K562 (cell line): ENCODE results near the gene BANP. TPM values are rescaled to one million over a fixed set of nuclear protein-coding genes. Genes with fewer than 3 reads are reported as not detected.

Experiments
- ATAC-seq: fragments of 200-7000 bp; cut with Tn5 transposase; 3 replicates; pipeline ENCODE4 v1.9.1; 2020; ENCODE audit warnings: moderate library complexity
- BruUV-seq: library from RNA; stranded (reverse); fragments of 400-500 nt; replicated peaks from 2 replicates; lab custom pipeline; 2021; lab: Mats Ljungman, UMichigan
- CTCF ChIA-PET: fragments of 300-600 bp; formaldehyde crosslinking; extraction: SDS; loops from one replicate; lab custom pipeline; 2021; ENCODE audit warnings: low intra/inter-chr PET ratio; lab: Yijun Ruan, JAX
- POLR2A ChIA-PET: fragments of 300-600, 350-650 bp; sonication (Branson Sonifier 250); formaldehyde crosslinking; extraction: SDS; loops from one replicate; lab custom pipeline; 2021; ENCODE audit warnings: antibody characterized with exemption, inconsistent platforms; lab: Yijun Ruan, JAX
- DNase-seq, 4 experiments: peaks; one replicate each; pipeline versions ENCODE4 v3.0.0 to v3.0.0-alpha.2; 2011 to 2018; ENCODE audit warnings: low spot score in 3 of 4, mixed read lengths in 3 of 4; ENCODE audit errors: extremely low read depth in 1 of 4
- FAIRE-seq: peaks from 2 replicates; lab custom pipeline; 2011; peaks lifted over from hg19 to GRCh38; lab: Jason Lieb, UNC
- H2AFZ ChIP-seq: 2 replicates; pipeline ENCODE4 v1.6.0; 2011; ENCODE audit warnings: low read depth, low read length, control low read depth, inconsistent platforms
- H3K27ac ChIP-seq: fragments of 200-600 bp; 3 replicates; pipeline ENCODE4 v1.8.0; 2011; ENCODE audit warnings: low read depth, mild to moderate bottlenecking, control low read depth, inconsistent platforms, low read length, moderate library complexity, mixed read lengths; ENCODE audit errors: extremely low read depth
- H3K27me3 ChIP-seq, 2 experiments: fragments of 300-600 bp in 1 of 2; 2 replicates in 1 of 2; 3 replicates in 1 of 2; pipeline versions ENCODE4 v1.6.0 to v1.8.0; 2011; ENCODE audit warnings: inconsistent platforms in 2 of 2, low read length in 2 of 2, mild to moderate bottlenecking in 1 of 2, mixed read lengths in 1 of 2, moderate library complexity in 1 of 2; ENCODE audit not compliant: control insufficient read depth in 2 of 2, insufficient read depth in 2 of 2
- H3K36me3 ChIP-seq: fragments of 300-600 bp; 3 replicates; pipeline ENCODE4 v1.8.0; 2011; ENCODE audit warnings: mild to moderate bottlenecking, low read length, inconsistent platforms; ENCODE audit not compliant: control insufficient read depth, insufficient read depth
- H3K4me1 ChIP-seq, 2 experiments: fragments of 200-600 bp in 1 of 2; replicated peaks in 1 of 2; 2 replicates in 1 of 2; 3 replicates in 1 of 2; pipeline versions ENCODE4 v1.5.1 to v1.8.0; 2011; ENCODE audit warnings: inconsistent platforms in 2 of 2, low read length in 2 of 2, mild to moderate bottlenecking in 1 of 2, mixed read lengths in 1 of 2, moderate library complexity in 1 of 2; ENCODE audit not compliant: control insufficient read depth in 2 of 2, insufficient read depth in 2 of 2
- H3K4me2 ChIP-seq: 2 replicates; pipeline ENCODE4 v1.6.1; 2011; ENCODE audit warnings: low read length, control low read depth, inconsistent platforms, mixed read lengths; ENCODE audit not compliant: insufficient read depth
- H3K4me3 ChIP-seq: fragments of 200-600 bp; sonication (generic), shearing (Covaris generic); 2 replicates; pipeline ENCODE4 v1.5.1; 2016; ENCODE audit warnings: control low read depth, inconsistent platforms
- H3K79me2 ChIP-seq: fragments of 200-600 bp; 3 replicates; pipeline ENCODE4 v1.8.0; 2011; ENCODE audit warnings: low read length, inconsistent platforms; ENCODE audit not compliant: control insufficient read depth, insufficient read depth
- H3K9ac ChIP-seq, 2 experiments: 2 replicates each; pipeline versions ENCODE4 v1.6.0 to v1.6.1; 2011; ENCODE audit warnings: low read depth in 2 of 2, low read length in 2 of 2, control low read depth in 1 of 2, inconsistent platforms in 1 of 2, mild to moderate bottlenecking in 1 of 2, mixed read lengths in 1 of 2; ENCODE audit not compliant: insufficient read depth in 1 of 2
- H3K9me1 ChIP-seq: one replicate; pipeline ENCODE4 v1.6.0; 2011; ENCODE audit warnings: inconsistent platforms, mild to moderate bottlenecking, low read length, moderate library complexity; ENCODE audit not compliant: control insufficient read depth, insufficient read depth
- H3K9me3 ChIP-seq: replicated peaks from 2 replicates; pipeline ENCODE4 v1.5.1; 2011; ENCODE audit warnings: low read depth, low read length, inconsistent platforms; ENCODE audit not compliant: control insufficient read depth, insufficient read depth
- H4K20me1 ChIP-seq: replicated peaks from 2 replicates; pipeline ENCODE4 v1.6.1; 2011; ENCODE audit warnings: low read length, inconsistent platforms, mixed read lengths; ENCODE audit not compliant: control insufficient read depth, insufficient read depth
- COPS2 ChIP-seq: fragments of 450-650 bp; conservative IDR thresholded peaks from 2 replicates; pipeline ENCODE4 v1.6.1; 2016; ENCODE audit warnings: mild to moderate bottlenecking, moderate library complexity
- ESRRA ChIP-seq: fragments of 450-650 bp; IDR thresholded peaks from 2 replicates; pipeline ENCODE4 v1.6.1; 2014; ENCODE audit warnings: low read depth, mild to moderate bottlenecking, moderate library complexity, borderline replicate concordance
- FIP1L1 ChIP-seq: fragments of 200-400 bp; formaldehyde crosslinking; IDR thresholded peaks from 2 replicates; pipeline ENCODE4 v1.6.1; 2018; ENCODE audit warnings: mild to moderate bottlenecking, low read depth, low read length; ENCODE audit not compliant: poor library complexity, severe bottlenecking
- MTA2 ChIP-seq: fragments of 450-650 bp; IDR thresholded peaks from 2 replicates; pipeline ENCODE4 v1.6.1; 2016; ENCODE audit warnings: low read depth
- RAD21 ChIP-seq, 2 experiments: fragments of 250-450 bp in 1 of 2; fragments of 450-650 bp in 1 of 2; sonication (Bioruptor Pico) in 1 of 2; formaldehyde crosslinking in 1 of 2; IDR thresholded peaks in 1 of 2; conservative IDR thresholded peaks in 1 of 2; 2 replicates each; pipeline versions ENCODE4 v1.4.0 to v1.8.0; 2020 to 2022; ENCODE audit warnings: mild to moderate bottlenecking in 2 of 2, moderate library complexity in 1 of 2
- SREBF2 ChIP-seq: sonication (generic); formaldehyde crosslinking; IDR thresholded peaks from 2 replicates; pipeline ENCODE4 v1.4.0; 2020; ENCODE audit warnings: mild to moderate bottlenecking, missing genetic modification reagents
- ZNF324 ChIP-seq: fragments of 250-450 bp; sonication (Bioruptor Pico); IDR thresholded peaks from 2 replicates; pipeline ENCODE4 v1.4.0; 2020; ENCODE audit warnings: mild to moderate bottlenecking
- ZNF354B ChIP-seq: fragments of 250-450 bp; sonication (Bioruptor Pico); IDR thresholded peaks from 2 replicates; pipeline ENCODE4 v1.4.0; 2020
- ZNF551 ChIP-seq: fragments of 250-450 bp; sonication (Bioruptor Pico); IDR thresholded peaks from 2 replicates; pipeline ENCODE4 v1.5.0; 2021; ENCODE audit warnings: mild to moderate bottlenecking, moderate library complexity
- ZNF695 ChIP-seq: fragments of 450-650 bp; formaldehyde crosslinking; IDR thresholded peaks from 2 replicates; pipeline ENCODE4 v1.4.0; 2020; ENCODE audit warnings: mild to moderate bottlenecking, moderate library complexity
- WGBS: fragments of 100-300 bp; shearing (Covaris generic); methylation state at CpG from one replicate; pipeline ENCODE4 v1.1.6; 2016; ENCODE audit warnings: low coverage, mixed read lengths; ENCODE audit not compliant: insufficient coverage; ENCODE audit errors: missing lambda C conversion rate; 5-methylcytosine and 5-hydroxymethylcytosine counted together
- in situ Hi-C: fragments of 300-500 bp; cut with MboI; formaldehyde crosslinking; loops from 4 replicates; pipeline ENCODE4 v1.15.0; 2018; ENCODE audit warnings: inconsistent platforms, mixed read lengths
- intact Hi-C: fragments of 100-400 bp; cut with micrococcal nuclease; formaldehyde crosslinking; loops from 2 replicates; pipeline ENCODE4 v1.14.2; 2022
- polyA plus RNA-seq, 8 experiments: library from polyadenylated mRNA; depleted of rRNA in 4 of 8; stranded (reverse) in 5 of 8; unstranded in 3 of 8; fragments of >200 nt; fragmentation: Nextera tagmentation in 2 of 8; fragmentation: Illumina TruSeq in 1 of 8; extraction: Ambion mirVana in 2 of 8; extraction: Trizol in 1 of 8; gene quantifications; 2 replicates each; pipeline versions ENCODE4 v1.2.1 to v1.2.3, GENCODE V29; 2011 to 2014; ENCODE audit warnings: inconsistent platforms in 1 of 8, missing spikeins in 1 of 8
- total RNA-seq, 7 experiments: library from RNA; depleted of rRNA in 6 of 7; stranded (reverse); fragments of >200 nt in 6 of 7; fragmentation: Illumina TruSeq in 2 of 7; extraction: Trizol in 2 of 7; gene quantifications; 2 replicates each; pipeline versions ENCODE4 v1.2.1 to v1.2.3, GENCODE V29; 2011 to 2021; ENCODE audit warnings: low replicate concordance in 1 of 7
- TF ChIP-seq, protein P1 (sequence below): sonication (generic); formaldehyde crosslinking; IDR thresholded peaks from 2 replicates; pipeline ENCODE4 v1.8.0; 2022; ENCODE audit warnings: mild to moderate bottlenecking, missing genetic modification reagents
- TF ChIP-seq, protein P2 (sequence below): sonication (generic); formaldehyde crosslinking; IDR thresholded peaks from 2 replicates; pipeline ENCODE4 v1.8.0; 2022; ENCODE audit warnings: mild to moderate bottlenecking, missing genetic modification reagents
- TF ChIP-seq, protein P3 (sequence below): sonication (generic); IDR thresholded peaks from 2 replicates; pipeline ENCODE4 v1.6.1; 2016

BANP gene
- total and polyA plus RNA-seq, 9 of the 15 experiments (the other 6 are each of a cell fraction or from before 2014, with no cell fraction given): 4.6 to 22.1 (median 15.6) TPM

DNA sequence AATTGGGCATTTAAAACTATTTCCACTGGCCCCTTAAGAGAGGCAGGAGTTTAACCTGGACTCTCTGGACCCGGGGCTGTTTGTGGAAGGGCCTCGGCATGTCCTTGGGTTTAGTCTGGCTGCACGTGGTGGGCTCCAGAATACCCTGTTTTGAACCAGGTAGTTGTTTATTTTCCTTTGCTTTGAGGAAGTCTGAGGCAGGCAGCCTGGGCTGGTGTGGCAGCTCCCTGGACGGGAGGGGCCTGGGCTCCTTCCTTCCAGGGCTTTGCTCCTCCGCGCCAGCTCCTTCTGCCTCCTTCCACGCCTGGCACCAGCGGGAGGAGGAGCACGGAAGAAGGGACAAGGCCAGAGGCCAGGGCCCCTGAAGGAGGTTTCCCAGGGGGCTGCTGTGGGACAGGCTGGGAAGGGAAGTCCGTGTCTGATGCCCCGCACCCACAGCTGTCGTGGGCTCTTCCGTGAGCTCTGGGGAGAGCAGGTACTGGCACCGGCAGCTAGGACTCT lies 15.5 kb downstream of the BANP start:
- H3K4me2 ChIP-seq: no peak overlapping the region
- H3K9me1 ChIP-seq: no peaks in the 10 kb centered on the region
- ChIA-PET CTCF (no interaction called here), POLR2A (interaction anchor here (1.2 to 1.4 kb wide), 2 partner anchors 14 to 16 kb away, joined by 3 to 4 read pairs; partner anchors contain the start of gene BANP)
- BruUV-seq: no TSS peak
- in situ Hi-C loops: no loop called here
- H3K9ac ChIP-seq: peak overlapping the region in 1 of 2 experiments; percentile 20; a peak in 1 of 4 replicates
- no peak overlapping the region for H3K27ac ChIP-seq
- ATAC-seq (no peak), DNase-seq (no peak), FAIRE-seq (no peak)
- peaks cover 10% of the 10 kb centered on the region; the same call in 1 of the 2 replicates for H4K20me1 ChIP-seq
- no peak overlapping the region for H3K4me3 ChIP-seq
- no peak overlapping the region for H2AFZ ChIP-seq
- 59% methylated on average over 13 of the region's 14 CpGs for WGBS
- no peak for TF ChIP-seq ESRRA
- TF ChIP-seq, protein P1, sequence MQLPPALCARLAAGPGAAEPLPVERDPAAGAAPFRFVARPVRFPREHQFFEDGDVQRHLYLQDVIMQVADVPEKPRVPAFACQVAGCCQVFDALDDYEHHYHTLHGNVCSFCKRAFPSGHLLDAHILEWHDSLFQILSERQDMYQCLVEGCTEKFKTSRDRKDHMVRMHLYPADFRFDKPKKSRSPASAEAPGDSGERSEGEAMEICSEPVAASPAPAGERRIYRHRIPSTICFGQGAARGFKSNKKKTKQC (CRISPR knock-in tag): no peak
- no peak for TF ChIP-seq RAD21 (CRISPR knock-in tag; conservative IDR thresholded peaks at IDR 0.05 in 1 of 2, IDR thresholded peaks at IDR 0.05 in 1 of 2)
- TF ChIP-seq ZNF695: no peak
- no peak for TF ChIP-seq COPS2
- TF ChIP-seq, protein P2, sequence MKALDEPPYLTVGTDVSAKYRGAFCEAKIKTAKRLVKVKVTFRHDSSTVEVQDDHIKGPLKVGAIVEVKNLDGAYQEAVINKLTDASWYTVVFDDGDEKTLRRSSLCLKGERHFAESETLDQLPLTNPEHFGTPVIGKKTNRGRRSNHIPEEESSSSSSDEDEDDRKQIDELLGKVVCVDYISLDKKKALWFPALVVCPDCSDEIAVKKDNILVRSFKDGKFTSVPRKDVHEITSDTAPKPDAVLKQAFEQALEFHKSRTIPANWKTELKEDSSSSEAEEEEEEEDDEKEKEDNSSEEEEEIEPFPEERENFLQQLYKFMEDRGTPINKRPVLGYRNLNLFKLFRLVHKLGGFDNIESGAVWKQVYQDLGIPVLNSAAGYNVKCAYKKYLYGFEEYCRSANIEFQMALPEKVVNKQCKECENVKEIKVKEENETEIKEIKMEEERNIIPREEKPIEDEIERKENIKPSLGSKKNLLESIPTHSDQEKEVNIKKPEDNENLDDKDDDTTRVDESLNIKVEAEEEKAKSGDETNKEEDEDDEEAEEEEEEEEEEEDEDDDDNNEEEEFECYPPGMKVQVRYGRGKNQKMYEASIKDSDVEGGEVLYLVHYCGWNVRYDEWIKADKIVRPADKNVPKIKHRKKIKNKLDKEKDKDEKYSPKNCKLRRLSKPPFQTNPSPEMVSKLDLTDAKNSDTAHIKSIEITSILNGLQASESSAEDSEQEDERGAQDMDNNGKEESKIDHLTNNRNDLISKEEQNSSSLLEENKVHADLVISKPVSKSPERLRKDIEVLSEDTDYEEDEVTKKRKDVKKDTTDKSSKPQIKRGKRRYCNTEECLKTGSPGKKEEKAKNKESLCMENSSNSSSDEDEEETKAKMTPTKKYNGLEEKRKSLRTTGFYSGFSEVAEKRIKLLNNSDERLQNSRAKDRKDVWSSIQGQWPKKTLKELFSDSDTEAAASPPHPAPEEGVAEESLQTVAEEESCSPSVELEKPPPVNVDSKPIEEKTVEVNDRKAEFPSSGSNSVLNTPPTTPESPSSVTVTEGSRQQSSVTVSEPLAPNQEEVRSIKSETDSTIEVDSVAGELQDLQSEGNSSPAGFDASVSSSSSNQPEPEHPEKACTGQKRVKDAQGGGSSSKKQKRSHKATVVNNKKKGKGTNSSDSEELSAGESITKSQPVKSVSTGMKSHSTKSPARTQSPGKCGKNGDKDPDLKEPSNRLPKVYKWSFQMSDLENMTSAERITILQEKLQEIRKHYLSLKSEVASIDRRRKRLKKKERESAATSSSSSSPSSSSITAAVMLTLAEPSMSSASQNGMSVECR (CRISPR knock-in tag): no peak
- no peak for TF ChIP-seq MTA2
- no peak for TF ChIP-seq SREBF2
- TF ChIP-seq FIP1L1: no peak
- TF ChIP-seq ZNF551 (CRISPR knock-in tag): no peak
- TF ChIP-seq ZNF354B (CRISPR knock-in tag): no peak
- TF ChIP-seq, protein P3, sequence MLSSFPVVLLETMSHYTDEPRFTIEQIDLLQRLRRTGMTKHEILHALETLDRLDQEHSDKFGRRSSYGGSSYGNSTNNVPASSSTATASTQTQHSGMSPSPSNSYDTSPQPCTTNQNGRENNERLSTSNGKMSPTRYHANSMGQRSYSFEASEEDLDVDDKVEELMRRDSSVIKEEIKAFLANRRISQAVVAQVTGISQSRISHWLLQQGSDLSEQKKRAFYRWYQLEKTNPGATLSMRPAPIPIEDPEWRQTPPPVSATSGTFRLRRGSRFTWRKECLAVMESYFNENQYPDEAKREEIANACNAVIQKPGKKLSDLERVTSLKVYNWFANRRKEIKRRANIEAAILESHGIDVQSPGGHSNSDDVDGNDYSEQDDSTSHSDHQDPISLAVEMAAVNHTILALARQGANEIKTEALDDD: no peak
- TF ChIP-seq ZNF324: no peak
- intact Hi-C loops: no loop called here
- peaks cover 0 to 18% of the 10 kb centered on the region in 2 experiments; a peak in 2 of 5 replicates for H3K4me1 ChIP-seq
- H3K9me3 ChIP-seq: no peaks in the 10 kb centered on the region
- no peaks in the 10 kb centered on the region for H3K27me3 ChIP-seq
- no peaks in the 10 kb centered on the region for H3K36me3 ChIP-seq
- H3K79me2 ChIP-seq: peaks cover 44% of the 10 kb centered on the region
